Stimulated activated CD8-positive, alpha-beta memory T cell treated with anti-CD3 and anti-CD28 coated beads, Interleukin-7, amount 100 ng/mL, for 48 hours (primary cell): ENCODE measurements around the gene TIAM2.
"Not testable (repeated sequence)": the region's sequence is repeated elsewhere in the genome, so short reads cannot be mapped to it uniquely, and the experiment has no call there.

Experiments
- DNase-seq, 2 donors: peaks; one replicate each; pipeline ENCODE4 v3.0.0-alpha.2; 2020; ENCODE audit warnings: low read depth in 1 of 2; ENCODE audit errors: extremely low read depth in 1 of 2

TIAM2 gene

DNA sequence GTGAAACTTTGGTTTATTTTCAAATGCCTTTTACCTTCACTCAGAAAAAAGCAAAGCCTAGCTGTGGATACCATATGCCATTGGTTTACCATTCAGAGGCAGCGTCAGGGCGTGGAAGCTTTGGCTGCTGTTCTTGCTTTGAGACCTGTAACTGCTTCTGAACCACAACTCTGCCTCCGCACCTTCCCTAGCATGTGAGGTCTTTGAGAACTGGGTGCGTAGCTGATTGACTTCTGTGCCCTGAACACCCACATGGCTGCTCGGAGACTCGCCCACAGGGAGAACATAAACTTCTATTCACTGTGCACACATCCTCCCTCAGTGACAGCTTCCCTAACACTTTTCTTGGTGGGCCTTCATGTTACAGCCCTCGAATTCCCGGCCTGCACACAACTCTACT, 257.5 kb downstream of the TIAM2 start:
- DNase-seq, result no peak

DNA sequence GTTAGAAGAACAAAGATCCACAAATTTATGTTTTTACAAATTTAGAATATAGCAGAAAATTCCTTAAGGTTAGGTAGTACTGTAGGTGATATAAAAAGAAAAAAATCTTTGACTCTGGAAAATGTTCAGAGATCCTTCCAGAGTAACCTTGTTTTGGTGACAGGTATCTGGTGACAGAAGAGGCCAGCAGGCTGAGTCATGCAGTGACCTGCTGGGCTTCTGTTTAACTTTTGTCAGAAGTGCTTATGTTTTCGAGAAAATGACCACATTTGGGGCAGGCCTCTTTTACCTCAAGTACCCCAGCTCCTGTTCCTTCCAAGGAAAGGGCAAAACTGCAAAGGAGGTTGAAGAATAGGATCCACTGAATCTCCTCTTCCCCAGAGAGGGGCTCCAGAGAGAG, 258.2 kb downstream of the TIAM2 start:
- no peak for DNase-seq

DNA sequence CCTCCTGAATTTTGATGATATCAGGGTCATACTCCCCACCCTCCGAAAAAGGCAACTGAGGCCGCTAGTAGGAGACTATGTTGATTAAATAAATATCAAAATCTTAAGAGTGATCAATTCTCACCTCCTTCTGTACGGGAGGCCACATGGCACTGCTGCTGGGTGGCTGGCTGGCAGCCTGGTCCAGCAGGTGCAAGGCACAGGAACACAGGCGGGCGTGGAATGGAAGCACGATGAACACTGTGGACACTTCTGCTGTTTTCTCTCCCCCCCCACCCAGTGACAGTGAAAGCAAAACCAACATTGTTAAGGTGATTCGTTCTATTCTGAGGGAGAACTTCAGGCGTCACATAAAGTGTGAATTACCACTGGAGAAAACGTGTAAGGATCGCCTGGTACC, 259.0 kb downstream of the TIAM2 start:
- no peak for DNase-seq

DNA sequence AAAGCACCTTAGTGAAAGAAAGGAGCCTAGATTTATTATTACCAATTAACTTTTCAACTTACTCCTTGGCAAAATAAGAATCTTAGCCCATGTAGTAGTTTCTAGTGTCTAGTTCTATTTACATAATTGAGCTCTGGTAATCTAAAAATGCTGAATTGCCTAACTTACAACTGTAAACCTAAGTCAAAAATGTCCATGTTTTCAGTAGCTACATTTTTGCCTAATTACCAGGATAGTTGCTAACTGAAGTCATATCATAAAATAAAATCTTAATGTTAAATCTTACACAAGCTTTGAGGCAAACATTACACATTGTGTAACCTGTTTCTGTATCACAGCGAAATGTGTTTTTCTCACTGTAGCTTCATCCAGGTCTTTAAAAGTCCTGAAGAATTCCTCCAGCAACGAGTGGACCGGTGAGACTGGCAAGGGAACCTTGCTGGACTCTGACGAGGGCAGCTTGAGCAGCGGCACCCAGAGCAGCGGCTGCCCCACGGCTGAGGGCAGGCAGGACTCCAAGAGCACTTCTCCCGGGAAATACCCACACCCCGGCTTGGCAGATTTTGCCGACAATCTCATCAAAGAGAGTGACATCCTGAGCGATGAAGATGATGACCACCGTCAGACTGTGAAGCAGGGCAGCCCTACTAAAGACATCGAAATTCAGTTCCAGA, 261.1 kb downstream of the TIAM2 start:
- DNase-seq, result no peak

DNA sequence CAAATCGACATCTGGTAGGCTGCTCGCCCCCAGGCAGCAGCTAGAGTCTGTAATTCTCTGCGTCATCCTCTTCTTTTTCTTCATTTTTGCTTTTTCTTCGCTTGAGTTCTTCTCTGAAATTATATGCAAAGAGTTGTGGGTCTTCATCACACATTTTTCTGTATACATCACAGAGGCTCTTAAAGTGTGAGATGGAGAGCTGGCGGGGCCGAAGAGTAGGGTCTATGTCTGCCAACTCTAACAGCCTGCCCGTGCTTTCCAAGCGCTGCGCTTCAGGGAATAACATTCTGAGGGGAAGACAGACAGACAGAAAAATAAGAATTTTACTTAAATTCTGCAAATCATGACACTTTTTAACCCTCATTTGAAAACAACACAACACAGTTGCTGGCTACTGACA, 262.7 kb downstream of the TIAM2 start:
- DNase-seq, result no peak

DNA sequence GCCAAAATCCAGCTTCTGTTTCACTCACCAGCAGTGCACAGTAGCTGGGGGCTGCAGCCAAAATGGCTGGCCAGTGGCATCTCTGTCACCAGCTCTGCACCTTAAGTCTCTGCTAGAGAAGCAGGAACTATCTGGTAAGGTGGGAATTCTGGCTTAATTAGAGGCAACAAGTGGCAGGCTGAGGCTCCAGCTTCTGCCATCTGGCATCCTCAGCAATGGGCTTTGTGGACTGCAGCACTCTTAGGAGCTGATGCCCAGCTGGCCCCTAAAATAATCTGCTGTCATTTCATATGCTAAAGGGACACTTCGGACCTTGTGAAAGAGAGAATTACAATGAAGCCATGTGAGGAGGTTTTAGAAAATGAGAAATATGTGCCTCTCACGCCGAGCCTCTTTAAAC, 264.1 kb downstream of the TIAM2 start:
- DNase-seq, result no peak

DNA sequence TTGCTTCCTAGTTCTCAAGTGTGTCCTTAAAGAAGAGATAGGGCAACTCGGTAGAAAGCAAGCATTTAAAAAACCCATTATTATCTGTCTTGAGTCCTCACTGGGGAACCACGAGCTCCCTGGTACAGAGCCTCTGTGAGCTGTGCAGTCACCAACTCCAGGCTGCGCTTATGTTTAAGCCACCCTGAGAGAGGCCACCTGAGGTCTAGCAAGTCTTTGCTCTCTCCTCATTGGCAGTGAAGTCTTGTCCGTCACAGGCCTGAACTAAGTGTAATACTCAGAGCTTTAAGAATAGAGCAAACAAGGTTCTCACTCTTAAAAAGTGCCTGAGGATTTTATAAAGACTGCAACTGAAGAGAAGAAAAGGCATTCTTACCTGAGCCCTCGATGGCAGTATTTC, 264.8 kb downstream of the TIAM2 start:
- DNase-seq, result no peak

DNA sequence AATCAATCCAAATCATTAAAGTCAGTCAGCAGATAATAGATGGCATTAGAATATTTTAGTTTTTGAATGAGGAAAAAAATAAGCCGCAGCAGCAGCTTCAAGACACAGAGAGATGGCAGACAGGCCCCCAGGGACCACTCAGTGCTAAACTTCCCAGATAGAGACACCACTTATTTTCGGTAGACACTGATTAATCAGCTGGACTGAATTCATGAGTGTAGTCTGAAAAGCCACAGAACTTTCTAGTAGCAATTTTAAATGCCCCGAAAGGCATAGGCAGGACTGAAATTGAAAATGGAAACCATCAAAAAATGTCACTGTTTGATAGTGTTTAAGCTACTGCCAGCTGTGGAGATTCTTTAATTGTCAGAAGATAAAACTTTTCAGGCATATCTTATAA, 265.6 kb downstream of the TIAM2 start:
- DNase-seq, result no peak

DNA sequence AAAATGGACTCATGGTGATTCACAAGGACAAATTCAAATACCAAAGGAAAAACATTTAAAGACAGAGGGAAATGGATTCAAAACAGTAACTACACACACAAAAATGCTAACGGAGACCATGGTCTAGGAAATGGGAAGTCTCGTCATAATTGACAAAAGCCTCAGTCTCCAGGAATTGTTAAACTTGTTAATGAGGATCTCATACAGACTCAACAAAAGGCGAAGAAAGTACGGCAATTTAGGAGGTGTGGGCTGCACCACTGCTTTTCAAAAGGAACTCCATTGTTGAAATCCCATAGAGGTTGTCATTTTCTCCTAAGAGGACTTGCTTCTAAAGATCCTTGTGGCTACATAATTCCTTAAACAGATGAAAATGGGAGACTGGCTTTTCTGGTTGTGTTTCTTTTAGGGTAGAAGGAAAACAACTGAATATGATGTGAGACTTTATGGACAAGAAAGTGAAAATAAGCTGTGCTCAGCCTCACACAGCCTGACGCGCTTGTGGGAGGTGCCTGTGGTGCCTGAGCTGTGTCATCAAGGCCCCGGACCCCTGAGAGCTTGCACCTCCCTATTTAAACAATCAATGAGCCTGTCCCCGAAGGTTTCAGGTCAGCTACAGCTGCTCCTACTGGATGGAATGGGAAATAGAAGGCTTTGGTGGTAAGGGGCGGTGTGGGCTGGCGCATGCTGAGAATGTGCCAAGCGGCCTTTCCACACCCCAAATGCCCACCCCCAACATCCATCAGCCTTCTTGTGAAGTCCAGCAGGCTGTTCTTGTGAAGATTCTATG, 266.2 kb downstream of the TIAM2 start:
- DNase-seq, result no peak

DNA sequence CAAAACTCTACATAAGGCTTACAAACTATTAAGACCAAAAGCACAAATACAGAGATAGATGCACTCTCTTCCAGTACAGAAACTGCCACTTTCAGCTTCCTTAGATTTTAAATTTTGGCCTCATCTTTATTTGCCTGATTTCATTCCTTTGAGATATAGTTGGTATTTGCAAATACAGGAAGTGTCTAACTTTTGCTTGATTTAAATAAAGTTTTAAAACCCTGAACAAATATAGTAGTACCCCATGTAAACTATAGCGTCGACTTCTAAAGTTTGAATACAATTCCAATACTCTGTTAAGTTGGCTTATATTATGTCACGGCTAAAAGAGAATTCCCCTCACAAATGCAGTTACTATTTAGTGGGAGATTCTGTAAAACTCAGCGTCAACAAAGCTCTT, 267.5 kb downstream of the TIAM2 start:
- no peak for DNase-seq

DNA sequence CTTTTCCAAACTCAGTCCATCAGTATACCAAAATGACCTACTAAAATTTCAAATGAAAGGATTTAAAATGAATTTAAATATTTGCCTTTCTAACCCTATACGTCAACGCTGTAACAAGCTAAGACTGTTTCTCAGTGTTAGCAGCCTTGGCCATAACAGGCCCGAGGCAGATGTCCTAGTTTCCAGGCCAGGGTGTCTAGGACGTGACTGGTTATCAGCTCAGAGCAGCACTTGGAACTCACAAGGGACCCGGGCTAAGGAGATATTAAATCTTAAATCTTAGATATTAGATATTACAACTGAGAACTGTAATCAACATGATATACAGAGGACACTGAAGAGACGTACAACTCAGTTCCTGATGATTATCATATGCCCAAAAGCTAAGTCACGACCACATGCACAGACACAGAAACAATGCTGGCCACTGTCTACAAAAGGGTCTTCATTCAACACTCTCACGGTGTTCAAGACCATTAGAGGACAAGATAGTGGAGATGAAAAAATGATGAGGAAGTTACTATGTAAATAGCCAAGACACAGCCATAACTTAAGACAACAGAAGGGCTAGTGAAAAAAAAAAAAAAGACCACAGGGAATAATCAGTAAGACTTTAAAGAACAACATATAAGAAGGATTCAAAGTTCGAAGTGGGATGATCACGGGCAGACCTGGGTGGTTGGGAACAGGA, 268.4 kb downstream of the TIAM2 start, which contains the start of gene CLDN20:
TSS of gene CLDN20 (plus strand) at position 641 of the 691 bp plus-strand sequence. CDS start 11,707 bp downstream, outside the sequence.
- no peak for DNase-seq

DNA sequence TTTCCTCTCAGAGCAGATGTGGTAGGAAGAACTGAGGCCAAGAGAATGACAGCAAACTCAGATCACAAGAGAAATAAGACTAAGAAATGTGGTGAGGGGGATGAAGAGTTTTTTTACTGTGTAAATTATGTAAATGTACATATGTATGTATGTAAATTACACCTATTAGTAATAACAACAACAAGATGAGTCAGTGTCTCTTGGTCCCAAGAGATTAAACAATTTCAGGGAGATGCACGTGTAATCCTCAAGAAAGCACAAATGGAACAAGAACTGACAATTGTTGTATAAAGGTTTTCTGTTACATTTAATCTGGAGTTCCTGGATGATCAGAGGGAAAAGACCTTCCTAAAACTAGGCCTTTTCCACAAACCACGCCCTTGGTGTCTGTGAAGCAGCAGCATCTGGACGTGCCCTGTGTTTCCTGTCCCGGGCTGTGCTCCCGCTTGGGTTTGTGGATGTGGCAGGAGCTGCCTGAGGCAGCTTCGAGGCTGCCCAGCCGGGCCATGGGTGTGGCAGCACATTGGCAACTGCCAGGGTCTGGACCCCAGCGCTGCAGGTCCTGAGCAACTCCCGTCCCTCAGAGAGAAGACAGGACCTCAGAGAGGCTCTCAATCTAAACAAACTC, 269.7 kb downstream of the TIAM2 start:
- DNase-seq, result no peak

DNA sequence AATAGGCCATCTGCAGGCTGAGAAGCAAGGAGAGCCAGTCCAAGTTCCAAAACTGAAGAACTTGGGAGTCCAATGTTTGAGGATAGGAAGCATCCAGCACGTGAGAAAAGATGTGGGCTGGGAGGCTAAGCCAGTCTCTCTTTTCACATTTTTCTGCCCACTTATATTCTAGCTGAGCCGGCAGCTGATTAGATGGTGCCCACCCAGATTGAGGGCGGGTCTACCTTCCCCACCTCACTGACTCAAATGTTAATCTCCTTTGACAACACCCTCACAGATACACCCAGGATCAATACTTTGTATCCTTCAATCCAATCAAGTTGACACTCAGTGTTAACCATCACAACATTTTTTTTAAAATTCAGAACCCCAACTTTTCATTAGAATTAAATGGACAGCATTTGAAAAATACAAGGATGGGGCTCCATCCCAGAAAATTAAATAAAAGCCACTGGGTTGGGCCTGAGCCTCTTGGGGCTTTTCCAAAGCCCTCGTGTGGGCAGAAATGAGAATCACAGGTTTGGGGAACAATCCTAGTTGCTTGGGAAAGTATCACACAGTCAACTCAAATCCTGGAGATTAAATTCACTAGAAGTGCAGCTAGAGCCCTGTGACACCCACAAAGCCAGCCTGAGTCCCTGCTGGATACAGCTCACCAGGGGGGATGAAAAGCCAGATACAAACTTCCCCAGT, 270.9 kb downstream of the TIAM2 start:
- DNase-seq, result no peak

DNA sequence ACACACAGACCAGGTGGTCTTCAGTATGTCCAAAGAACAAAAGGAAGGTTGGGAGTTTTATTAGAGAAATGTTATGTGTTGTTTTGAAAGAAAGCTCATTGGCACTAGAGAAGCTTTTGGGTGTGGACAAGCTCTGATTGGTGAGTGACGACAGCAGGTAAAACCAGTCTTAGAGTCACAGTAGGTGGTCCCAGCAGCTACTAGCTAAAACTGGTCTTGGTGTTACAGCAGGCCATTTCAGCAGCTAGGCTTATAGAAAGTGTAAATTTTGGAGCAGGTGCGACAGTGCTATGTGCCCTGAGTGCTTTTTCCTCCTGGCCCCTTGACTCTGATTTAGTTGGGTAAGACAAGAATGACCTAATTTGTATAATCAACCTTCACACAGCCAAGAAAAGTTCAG, 272.3 kb downstream of the TIAM2 start:
- no peak for DNase-seq

DNA sequence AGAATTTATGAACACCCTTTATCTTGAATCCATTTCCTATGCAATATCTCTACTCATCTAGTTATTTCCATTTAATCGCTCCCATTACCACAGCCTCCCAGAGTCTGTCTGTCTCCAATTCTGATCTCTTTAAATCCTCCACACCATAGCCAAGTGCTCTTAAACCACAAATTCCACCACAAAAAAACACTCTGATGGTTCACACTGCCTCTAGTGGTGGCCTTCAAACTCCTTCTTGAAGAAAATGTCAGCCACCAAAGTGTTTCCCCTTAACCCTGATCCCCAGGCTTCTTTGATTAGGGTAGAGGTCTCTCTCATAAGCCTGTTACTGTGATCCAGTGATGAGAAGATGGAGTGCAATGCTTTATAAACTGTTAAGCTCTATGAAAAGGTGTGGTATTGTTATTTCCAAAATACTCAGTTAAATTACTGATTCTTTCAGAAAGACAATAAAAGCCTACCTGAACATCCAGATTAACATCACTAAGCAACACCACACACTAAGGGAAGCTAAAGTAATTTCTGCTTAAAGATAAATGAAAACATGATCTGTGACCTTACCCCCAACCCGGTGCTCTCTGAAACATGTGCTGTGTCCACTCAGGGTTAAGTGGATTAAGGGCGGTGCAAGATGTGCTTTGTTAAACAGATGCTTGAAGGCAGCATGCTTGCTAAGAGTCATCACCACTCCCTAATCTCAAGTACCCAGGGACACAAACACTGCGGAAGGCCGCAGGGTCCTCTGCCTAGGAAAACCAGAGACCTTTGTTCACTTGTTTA, 273.2 kb downstream of the TIAM2 start:
- not testable (repeated sequence) for DNase-seq

DNA sequence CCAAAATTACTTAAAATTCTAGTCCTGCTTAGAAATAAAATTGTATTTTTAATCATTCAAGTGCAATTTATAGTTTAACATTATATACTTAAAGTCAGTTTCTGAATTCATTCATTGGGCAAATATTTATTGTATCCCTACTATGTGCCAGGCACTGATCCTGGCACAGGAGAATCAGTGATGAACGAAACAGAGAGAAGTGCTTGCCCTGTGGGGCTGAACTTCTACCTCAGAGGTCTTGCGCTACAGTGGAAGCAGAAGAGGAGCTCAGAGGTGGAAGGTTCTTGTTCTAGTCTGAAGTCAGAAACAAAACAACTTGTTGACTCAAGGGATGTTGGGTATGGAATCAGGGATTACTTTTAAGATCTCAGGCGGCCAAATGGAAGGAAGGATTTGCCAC, 274.6 kb downstream of the TIAM2 start:
- no peak for DNase-seq

DNA sequence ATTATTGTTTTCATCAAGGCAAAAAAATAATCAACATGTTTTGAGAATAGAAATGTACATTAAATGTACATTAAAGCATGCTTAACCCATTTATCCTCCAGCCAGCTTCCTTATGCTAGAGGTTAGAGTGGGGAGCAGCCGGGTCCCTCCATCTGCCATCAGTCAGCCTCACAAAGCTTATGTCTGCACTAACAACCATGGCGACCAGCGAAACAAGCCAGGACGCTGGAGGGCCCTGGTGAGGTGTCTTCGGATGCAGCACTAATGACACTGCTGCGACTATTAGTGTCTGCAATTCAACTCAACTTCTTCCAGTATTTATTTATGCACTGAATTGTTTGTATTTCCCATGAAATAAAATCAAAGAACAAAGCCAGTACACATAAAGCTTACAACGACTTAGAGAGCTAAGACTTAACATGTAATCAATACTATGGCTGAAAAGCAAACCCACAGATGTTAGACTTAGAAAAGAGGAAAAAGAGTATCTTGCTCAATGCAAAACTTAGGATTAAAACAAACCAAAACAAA, 275.5 kb downstream of the TIAM2 start:
- DNase-seq, result no peak

DNA sequence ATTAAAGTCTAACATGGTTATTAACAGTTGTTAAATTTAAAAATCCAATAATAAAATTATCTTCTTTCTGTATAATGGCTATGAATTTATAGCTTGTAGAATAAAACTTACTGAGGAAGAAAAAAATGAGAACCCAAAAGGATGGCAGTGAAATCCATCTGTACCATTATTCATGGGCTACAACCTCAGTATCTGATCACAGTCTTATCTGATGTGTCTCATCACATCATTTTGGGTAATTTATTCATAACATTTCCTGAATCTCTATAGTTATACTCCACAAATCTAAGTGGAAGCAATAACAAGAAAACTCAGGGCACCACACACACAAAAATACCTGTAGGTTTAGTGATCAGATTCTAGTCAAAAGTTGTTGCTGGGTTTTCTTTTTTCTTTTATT, 276.0 kb downstream of the TIAM2 start:
- no peak for DNase-seq

DNA sequence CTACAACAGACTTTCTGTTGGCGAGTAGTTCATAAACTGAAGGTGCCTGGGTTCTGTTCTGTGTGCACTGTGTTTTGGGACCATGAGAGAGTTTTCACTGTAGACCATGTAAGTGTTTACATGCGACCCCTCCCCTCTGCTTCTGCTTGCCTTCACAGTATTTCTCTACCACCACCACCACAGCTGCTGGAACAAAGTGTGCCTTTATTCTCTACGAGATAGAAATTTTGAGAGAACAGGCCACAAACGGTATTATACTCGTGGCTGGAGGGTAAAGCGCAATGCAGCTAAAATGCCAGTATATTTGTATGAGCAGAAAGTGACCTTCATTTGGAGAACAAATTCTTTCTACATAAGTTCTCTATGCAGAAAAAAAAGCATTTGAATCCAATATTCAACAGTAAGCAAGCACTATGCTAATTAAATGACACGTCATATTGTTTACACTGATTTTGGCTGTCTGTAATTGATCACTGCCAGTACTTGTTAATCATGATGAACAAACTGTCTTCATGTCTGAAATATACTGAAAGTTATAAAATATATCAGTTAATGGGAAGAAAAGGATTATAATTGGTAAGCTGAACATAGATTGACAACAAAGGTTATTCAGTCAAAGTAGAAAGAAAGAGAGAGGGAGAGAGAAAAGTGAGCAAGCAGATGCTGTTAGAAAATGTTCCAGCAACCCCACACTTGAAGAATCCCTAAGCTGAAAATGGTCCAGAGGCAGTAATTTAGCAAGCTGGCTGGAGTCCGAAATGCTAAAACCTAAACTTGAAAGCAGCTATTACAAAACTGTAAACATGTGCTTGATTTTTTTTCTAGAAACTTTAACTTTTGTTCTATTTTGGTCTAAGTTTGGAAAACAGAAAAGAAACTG, 277.5 kb downstream of the TIAM2 start:
- DNase-seq, result no peak
